ENCODE measurements around the gene PRDM16. TPM values are rescaled to one million over a fixed set of nuclear protein-coding genes. Genes with fewer than 3 reads are reported as not detected.

Gene PRDM16
- total RNA-seq, 2 donors from 2014 or later = 0.25 TPM; not detected in 1

DNA sequence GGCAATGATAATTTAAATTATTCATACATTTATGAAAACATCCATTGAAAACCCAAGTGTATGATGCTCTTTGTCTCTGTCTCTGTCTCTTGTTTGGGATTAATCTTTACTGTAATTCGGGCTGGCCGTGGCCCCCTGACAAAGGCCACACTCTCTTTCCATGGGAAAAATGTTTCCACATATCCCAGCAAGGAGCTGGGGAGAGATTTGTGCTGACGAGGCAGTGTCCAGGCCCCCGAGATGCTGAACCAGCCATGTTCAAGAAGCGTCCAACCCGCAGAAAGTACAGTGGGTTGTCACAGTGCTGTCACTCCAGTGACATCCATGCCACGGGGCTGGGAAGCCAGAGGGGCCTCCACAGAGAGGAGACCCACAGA lies 147.0 kb downstream of the PRDM16 start:
- DNase-seq (ENCODE audit: low spot score in 2 of 2) (no peak), ATAC-seq (no peak)
- Mint-ChIP-seq H3K9me3 (no peaks in the 10 kb centered on the region), H3K36me3 (no peaks in the 10 kb centered on the region), H3K27ac (peak overlapping the region in 1 of 2 donors; percentile 16)

GRCh38 chr1:3217181-3217641 lies 148.2 kb downstream of the PRDM16 start:
- H3K9me3 Mint-ChIP-seq = no peaks in the 10 kb centered on the region
- no peak overlapping the region for H3K27ac Mint-ChIP-seq
- DNase-seq (ENCODE audit: low spot score in 2 of 2) (no peak), ATAC-seq (no peak)
- H3K36me3 Mint-ChIP-seq = no peaks in the 10 kb centered on the region

GRCh38 chr1:3217979-3218679 lies 149.1 kb downstream of the PRDM16 start:
- DNase-seq (ENCODE audit: low spot score in 2 of 2) (no peak), ATAC-seq (no peak)
- Mint-ChIP-seq H3K9me3 (no peaks in the 10 kb centered on the region), H3K27ac (no peak overlapping the region), H3K36me3 (no peaks in the 10 kb centered on the region)

- Mint-ChIP-seq H3K27ac (no peak overlapping the region), H3K9me3 (no peaks in the 10 kb centered on the region), H3K36me3 (no peaks in the 10 kb centered on the region)
- ATAC-seq (no peak), DNase-seq (ENCODE audit: low spot score in 2 of 2) (no peak)
Measured at GRCh38 chr1:3219005-3219790, 150.2 kb downstream of the PRDM16 start.

DNA sequence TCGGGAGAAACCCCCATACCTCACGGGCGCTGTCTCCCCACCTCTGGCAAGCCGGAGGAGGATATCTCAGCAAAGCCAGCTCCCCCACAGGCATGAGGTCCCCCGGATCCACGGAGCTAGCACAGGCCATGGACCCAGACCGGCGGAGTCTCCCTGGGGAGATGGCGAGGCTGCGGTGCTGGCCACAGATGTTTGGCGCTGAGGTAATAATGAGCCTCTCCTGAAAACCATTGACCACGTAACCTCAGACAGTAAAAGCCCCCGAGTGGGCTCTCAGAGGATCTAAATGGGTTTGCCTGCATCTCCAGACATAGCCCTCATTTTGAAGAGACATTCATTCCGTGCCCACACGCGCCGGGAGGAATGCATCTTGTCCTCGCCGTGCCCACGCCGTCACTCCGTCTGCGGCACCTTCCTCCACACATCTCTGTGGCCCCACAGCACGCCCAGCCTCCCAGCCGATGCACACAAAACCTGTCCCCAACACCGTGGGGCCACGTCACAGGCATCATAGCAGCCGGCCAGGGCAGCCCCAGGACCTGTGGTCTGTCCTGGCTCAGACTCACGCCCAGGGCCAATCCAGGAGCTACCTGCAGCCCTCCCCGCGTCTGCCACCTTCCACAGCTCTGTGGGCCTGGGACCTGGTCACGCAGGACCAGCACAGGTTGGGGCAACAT lies 150.9 kb downstream of the PRDM16 start:
- DNase-seq (ENCODE audit: low spot score in 2 of 2) = no peak
- no peaks in the 10 kb centered on the region for H3K36me3 Mint-ChIP-seq
- no peak for ATAC-seq
- H3K27ac Mint-ChIP-seq = no peak overlapping the region
- H3K9me3 Mint-ChIP-seq = no peaks in the 10 kb centered on the region

- Mint-ChIP-seq H3K36me3 (no peaks in the 10 kb centered on the region), H3K9me3 (no peaks in the 10 kb centered on the region), H3K27ac (no peak overlapping the region)
- ATAC-seq (no peak), DNase-seq (ENCODE audit: low spot score in 2 of 2) (no peak)
Measured at GRCh38 chr1:3221112-3222041, 152.4 kb downstream of the PRDM16 start.

- Mint-ChIP-seq H3K36me3 (no peaks in the 10 kb centered on the region), H3K9me3 (no peaks in the 10 kb centered on the region), H3K27ac (no peak overlapping the region)
- DNase-seq (ENCODE audit: low spot score in 2 of 2) (no peak), ATAC-seq (no peak)
Measured at GRCh38 chr1:3222042-3222692, 153.2 kb downstream of the PRDM16 start.

GRCh38 chr1:3225661-3226060 lies 156.7 kb downstream of the PRDM16 start:
- DNase-seq (ENCODE audit: low spot score in 2 of 2) (no peak), ATAC-seq (no peak)
- no peak overlapping the region for H3K27ac Mint-ChIP-seq
- no peaks in the 10 kb centered on the region for H3K9me3 Mint-ChIP-seq
- no peaks in the 10 kb centered on the region for H3K36me3 Mint-ChIP-seq

GRCh38 chr1:3226191-3226590 lies 157.2 kb downstream of the PRDM16 start:
- ATAC-seq = no peak
- no peak for DNase-seq (ENCODE audit: low spot score in 2 of 2)
- Mint-ChIP-seq H3K36me3 (no peaks in the 10 kb centered on the region), H3K27ac (no peak overlapping the region), H3K9me3 (no peaks in the 10 kb centered on the region)

DNA sequence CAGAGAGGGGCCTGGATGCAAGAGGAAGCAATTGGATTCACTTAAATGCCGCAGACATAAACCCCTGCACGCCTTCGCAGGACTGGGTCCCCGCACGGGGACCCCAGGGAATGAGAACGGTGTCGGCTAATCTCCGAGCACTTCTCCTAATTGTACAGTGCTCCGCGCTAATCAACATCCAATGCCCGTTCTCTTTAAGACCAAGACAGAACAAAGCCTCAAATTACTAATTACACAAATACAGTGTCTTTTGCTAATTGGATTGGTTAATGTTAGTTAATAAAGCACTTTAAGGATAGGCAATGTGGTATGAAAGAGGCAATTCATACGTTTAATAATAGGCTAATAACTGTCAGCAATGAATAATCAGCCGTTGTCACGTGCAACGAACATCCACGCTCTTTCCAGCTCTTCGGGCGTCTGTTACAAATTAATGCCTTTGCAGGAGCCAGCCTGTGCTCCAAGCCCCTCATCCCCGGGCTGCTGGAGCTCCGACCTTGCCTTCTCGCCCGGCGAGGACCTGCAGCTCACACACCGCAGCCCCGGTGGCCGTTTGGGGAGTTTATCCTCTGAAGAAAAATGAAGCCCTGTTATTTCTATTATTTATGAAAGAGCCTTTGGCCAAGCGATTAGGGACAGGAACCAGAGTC lies 157.8 kb downstream of the PRDM16 start:
- no peak for DNase-seq (ENCODE audit: low spot score in 2 of 2)
- no peaks in the 10 kb centered on the region for H3K36me3 Mint-ChIP-seq

DNA sequence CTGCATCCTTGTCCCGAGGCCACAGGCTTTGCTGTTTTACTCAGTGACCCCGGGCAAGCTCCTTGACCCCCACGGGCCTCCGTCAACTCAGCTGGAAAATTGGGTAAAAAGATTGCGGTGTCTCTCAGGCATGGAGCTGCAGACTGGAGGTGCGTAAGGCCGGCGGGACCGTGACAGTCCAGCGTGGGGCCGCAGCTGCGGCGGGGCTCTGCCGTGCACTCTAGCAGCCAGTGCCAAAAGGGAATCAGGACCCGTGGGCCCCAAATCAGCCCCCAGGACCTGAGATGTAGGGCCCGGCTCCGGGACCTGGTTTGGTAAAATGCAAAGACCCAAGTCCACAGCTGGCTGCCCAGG lies 158.3 kb downstream of the PRDM16 start:
- ATAC-seq = no peak
- no peaks in the 10 kb centered on the region for H3K9me3 Mint-ChIP-seq
- no peaks in the 10 kb centered on the region for H3K36me3 Mint-ChIP-seq
- DNase-seq (ENCODE audit: low spot score in 2 of 2) = no peak
- H3K27ac Mint-ChIP-seq = no peak overlapping the region

More for the DNA sequence above, 157.8 kb downstream of the PRDM16 start:
- Mint-ChIP-seq H3K27ac (no peak overlapping the region), H3K9me3 (no peaks in the 10 kb centered on the region)
- no peak for ATAC-seq

- DNase-seq (ENCODE audit: low spot score in 2 of 2) (no peak), ATAC-seq (no peak)
- H3K9me3 Mint-ChIP-seq = no peaks in the 10 kb centered on the region
Measured at GRCh38 chr1:3227893-3228292, 158.9 kb downstream of the PRDM16 start.

DNA sequence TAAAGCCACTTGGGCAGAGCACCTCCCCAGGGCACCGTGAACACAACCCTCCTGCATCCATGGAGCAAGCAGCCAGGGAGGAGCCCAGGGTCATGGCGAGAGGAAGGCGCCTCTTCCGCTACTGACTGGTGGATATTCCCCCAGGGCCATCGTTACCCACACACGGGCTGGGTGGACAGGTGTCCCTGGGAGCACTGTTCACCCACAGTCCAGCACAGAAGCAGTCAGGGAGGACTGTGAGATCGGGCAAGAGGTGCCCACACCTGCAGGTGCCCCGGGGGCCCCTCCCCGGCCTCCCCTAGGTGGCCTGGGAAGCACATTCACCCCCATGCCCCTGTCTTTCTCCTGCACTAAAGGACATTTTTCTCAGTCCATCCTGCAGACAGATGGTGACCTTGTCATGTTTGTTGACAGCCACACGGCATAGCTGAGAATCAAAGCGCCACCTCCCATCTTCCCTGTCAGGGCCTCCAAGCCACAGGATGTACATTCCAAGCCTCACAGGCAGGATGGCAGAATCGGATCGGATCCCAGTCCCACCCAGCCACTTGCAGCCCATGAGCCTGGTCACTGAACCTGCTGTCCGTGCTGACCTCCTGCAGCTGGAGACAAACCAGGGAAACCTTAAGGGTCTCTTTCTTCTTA lies 160.2 kb downstream of the PRDM16 start:
- Mint-ChIP-seq H3K9me3 (no peaks in the 10 kb centered on the region), H3K36me3 (no peaks in the 10 kb centered on the region), H3K27ac (no peak overlapping the region)
- ATAC-seq = no peak
- DNase-seq (ENCODE audit: low spot score in 2 of 2) = no peak

More at GRCh38 chr1:3227893-3228292, 158.9 kb downstream of the PRDM16 start:
- H3K36me3 Mint-ChIP-seq = no peaks in the 10 kb centered on the region
- H3K27ac Mint-ChIP-seq = no peak overlapping the region

DNA sequence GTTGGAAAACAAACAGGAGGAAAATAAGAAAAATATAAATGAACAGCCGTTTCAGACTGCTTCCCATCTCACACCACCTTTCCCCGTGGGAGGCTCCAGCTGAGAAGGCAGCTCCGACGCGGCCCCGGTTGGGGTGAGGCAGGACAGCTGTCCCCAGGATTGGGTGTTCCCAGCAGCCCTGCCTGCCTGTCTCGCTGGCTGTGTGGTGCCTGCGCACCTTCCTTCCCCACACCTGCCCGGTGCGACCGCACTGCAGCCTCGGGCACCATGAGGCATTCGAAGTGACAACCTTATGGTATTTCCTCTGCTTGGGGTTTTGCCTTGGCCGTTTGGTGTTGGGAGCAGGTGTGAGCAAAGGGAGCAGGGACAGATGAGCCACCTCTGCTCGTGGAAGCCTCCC lies 161.6 kb downstream of the PRDM16 start:
- no peaks in the 10 kb centered on the region for H3K9me3 Mint-ChIP-seq
- no peak for ATAC-seq
- no peaks in the 10 kb centered on the region for H3K36me3 Mint-ChIP-seq
- DNase-seq (ENCODE audit: low spot score in 2 of 2) = no peak
- H3K27ac Mint-ChIP-seq = no peak overlapping the region

DNA sequence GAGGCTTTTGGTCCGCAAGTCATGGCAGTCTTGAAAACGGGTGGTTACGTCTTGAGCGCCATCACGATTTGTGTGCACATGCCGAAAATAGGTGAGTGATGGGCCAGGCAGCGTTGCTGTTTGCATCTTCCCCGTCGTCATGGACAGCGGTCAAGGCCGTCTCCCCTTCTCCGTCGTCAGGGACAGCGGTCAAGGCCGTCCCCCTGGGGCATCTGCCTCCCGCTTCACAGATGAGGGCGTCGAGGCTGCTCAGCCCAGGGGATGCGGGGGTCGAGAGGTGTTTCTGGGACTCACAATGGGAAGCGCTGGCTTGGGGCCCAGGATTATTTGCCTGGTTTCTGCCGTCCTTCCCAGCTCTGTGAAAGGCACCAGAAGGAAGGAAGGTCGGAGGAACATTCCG lies 162.2 kb downstream of the PRDM16 start:
- no peak for DNase-seq (ENCODE audit: low spot score in 2 of 2)
- H3K36me3 Mint-ChIP-seq = no peaks in the 10 kb centered on the region
- no peaks in the 10 kb centered on the region for H3K9me3 Mint-ChIP-seq
- no peak overlapping the region for H3K27ac Mint-ChIP-seq
- no peak for ATAC-seq

Measured in activated naive CD4-positive, alpha-beta T cell treated with anti-CD3 and anti-CD28 coated beads, Interleukin-2, amount 50 U/mL, for 72 hours (primary cell).